Effector CD8-positive, alpha-beta T cell (primary cell): Measurements from ENCODE around the gene PHF20.
"Not testable (repeated sequence)": the region's sequence is repeated elsewhere in the genome, so short reads cannot be mapped to it uniquely, and the experiment has no call there.

Experiments used
- DNase-seq: peaks from one replicate; lab custom pipeline; 2025; lab: John Stamatoyannopoulos, UW
- total RNA-seq, 4 experiments: gene quantifications; one replicate each; lab custom pipeline; 2026; lab: John Stamatoyannopoulos, UW

Gene PHF20
- total RNA-seq: 82.4 to 132 (median 113) reads per million in 4 experiments

DNA sequence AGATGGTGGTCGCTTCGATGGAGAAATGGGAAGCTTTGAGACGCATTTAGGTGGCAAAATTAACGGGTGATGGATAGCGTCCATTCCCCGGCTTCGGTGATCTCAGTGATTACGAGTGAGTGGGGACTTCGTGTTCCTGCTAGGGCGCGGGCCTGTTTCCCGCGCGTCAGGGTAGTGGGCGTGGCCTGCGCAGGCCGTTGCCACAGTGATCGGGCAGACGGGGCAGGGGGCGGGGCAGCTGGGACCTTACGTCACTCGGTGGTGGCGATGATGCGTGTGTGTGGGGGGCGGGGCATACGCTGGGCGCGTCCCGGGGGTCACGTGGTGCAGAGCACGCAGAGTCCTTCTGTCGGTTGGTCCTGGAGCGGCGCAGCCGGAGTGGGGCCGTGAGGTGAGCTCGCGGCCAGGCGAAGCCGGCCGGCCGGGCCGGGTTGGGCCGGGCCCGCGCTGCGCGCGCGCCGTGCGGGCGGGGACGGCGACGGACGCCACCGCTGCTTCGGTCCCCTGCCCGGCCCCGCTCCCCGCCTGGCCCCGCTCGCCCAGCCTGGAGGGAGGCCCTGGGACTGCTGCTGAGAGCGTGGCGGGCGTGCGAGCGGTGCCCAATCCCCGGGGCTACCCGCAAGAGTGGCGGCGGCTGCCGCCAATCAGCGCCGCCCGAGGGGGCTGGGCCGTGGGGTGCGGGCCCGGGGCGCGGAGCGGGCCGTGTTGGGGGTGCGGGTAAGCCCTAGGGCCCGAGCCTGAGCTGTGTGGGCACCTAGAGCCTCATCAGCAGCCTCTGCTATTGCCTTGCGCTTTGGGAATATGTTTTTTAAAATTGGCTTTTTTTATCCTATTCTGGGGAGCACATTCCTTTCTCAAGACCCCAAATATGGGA is at the start of gene PHF20:
TSS of gene PHF20 (plus strand) at position 327 of the 874 bp plus-strand sequence. CDS start 29,508 bp downstream, outside the sequence.
- peak; percentile 99 for DNase-seq

DNA sequence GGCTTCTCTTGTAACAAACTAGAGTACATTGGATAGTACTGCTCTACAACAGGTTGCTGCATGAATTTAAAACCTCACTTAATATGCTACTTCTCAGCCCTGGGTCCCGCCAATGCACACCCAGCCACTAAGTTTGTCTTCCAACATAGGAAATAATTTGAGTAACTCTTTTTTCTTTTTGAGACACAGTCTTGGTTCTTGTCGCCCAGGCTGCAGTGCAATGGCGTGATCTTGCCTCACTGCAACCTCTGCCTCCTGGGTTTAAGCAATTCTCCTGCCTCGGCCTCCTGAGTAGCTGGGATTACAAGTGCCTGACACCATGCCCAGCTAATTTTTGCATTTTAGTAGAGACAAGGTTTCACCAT is 48.6 kb upstream of the PHF20 start:
- not testable (repeated sequence) for DNase-seq

DNA sequence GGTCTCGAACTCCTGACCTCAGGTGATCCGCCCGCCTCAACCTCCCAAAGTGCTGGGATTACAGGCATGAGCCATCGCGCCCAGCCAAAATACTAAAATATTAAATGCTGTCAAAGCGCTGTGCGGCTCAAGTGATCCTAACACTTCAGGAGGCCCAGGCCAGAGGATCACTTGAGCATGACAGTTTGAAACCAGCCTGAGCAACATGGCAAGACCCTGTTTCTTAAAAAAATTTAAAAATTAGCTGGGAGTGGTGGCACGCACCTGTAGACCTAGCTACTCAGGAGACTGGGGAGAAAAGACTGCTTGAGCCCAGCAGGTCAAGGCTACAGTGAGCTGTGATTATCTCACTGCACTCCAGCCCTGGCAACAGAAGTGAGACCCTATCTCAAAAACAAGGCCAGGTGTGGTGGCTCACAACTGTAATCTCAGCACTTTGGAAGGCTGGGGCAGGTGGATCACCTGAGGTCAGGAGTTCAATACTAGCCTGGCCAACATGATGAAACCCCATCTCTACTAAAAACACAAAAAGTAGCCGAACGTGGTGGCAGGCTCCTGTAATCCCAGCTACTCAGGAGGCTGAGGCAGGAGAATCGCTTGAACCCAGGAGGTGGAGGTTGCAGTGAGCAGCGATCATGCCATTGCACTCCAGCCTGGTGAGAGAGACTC is 48.0 kb upstream of the PHF20 start:
- DNase-seq: not testable (repeated sequence)

DNA sequence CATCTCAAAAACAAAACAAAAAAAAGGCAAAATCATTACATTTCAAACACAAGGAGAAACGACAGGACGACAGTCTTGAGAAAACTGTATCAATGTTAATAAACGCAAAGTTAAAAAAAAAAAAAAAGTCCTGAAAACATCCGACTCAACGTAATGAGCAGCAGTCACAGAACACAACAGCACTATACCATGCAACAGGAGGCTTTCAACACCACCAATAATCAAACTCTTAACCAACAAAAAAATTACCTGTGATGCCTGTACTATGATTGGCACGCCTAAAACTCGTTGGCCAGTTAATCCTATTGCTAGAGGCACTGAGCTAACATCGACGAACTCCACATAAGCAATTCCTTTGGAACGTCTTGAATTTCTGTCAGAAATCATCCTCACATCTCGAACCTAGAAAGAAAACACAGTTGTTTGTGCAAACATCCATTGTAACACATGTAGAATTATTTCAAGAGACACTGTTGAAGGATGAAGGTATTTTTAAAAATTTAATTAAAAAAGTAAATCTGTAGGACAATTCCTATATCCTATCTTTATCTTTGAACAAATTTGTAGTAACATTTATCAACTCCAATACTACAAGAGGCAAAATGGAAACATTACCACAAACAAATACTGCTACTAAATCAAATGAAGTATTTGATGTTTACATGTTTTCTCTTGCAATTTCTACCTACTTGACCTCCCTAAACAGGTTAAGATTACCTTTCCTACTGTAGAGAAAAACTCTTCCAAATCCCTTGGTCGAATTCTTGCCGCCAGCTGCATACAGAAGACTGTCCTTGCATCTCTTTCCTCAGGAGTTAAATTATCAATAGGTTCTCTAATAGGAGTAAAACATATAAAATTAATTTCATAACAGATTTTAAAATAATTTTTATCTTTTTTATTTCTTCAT is 47.2 kb upstream of the PHF20 start:
- DNase-seq: no peak

DNA sequence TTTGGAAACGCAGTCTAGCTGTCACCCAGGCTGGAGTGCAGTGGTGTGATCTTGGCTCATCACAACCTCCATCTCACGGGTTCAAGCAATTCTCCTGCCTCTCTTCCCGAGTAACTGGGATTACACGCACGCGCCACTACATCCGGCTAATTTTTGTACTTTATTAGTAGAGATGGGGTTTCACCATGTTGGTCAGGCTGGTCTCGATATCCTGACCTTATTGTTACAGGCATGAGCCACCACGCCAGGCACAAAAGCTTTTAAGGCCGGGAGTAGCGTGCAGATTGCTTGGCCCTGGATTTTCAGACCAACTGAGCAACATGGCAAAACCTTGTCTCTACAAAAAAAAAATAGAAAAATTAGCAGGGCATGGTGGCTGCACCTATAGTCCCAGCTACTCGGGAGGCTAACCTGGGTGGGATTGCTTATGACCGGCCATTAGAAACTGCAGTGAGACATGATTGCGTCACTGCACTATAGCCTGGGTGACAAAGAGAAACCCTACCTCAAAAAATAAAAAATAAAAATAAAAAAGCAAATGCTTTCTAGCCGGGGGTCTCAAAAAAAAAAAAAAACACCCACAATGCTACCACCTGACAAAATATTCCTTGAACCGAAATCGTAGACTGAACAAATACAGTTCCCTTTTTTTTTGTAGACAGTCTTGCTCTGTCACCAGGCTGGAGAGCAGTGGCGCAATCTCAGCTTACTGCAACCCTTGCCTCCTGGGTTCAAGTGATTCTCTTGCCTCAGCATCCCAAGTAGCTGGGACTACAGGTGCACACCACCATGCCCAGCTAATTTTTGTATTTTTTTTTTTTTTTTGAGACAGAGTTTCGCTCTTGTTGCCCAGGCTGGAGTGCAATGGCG is 44.7 kb upstream of the PHF20 start:
- no peak for DNase-seq

DNA sequence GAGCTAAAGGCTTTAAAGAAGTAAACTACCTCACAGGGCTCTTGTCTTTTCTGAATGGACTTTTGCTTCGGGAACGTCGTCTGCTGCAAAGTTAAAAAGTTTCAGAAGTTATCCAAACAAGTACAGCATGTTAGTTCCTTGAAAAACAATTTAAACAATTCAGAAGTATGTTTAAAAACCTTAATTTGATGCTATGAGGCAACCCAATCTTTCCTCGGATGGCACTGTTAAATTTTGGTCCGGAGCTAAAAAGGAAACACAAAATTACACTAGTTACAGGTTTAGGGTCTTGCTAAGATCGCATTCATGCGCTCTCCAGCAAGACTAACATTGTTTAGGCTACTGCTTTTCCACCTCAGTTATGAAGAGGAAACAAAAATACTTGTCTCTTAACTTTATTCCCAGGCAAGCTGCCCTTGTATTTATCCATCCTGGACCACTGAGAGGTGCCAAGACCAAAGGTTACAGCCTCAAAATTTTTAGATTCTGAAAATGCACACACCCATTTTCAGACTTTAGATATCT is 42.5 kb upstream of the PHF20 start:
- no peak for DNase-seq

DNA sequence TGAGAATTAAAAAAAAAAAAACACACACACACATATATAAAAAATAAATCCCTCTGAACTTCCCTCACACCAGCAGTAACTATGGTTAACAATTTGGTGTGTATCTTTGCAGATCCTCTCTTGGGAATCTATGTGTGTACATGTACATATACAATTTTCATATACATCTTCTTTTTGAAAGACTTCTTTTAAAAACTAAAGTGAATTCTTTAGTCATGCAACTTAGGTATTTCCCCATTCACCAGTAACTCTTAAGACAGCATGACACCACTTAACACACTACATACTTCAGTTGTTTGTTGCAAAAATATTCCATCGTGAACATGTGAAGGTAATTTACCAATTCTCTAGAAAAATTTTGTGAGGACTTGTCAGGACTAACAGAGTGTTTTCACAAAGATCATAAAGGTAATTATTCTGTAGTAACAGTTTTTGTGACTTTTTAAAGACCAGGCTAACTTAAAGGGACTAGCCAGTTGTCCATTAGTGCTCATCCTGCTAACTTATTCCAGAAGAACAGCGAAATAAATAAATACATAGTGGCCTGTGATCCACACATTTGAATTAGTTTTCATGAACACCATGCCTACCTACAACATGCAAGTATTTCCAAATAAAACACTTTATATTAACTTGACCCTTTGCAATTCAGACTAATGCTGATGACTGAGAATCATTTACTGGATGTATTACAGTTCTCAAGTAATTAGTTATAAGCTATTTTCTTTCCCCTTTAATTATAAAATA is 41.8 kb upstream of the PHF20 start:
- DNase-seq: no peak

DNA sequence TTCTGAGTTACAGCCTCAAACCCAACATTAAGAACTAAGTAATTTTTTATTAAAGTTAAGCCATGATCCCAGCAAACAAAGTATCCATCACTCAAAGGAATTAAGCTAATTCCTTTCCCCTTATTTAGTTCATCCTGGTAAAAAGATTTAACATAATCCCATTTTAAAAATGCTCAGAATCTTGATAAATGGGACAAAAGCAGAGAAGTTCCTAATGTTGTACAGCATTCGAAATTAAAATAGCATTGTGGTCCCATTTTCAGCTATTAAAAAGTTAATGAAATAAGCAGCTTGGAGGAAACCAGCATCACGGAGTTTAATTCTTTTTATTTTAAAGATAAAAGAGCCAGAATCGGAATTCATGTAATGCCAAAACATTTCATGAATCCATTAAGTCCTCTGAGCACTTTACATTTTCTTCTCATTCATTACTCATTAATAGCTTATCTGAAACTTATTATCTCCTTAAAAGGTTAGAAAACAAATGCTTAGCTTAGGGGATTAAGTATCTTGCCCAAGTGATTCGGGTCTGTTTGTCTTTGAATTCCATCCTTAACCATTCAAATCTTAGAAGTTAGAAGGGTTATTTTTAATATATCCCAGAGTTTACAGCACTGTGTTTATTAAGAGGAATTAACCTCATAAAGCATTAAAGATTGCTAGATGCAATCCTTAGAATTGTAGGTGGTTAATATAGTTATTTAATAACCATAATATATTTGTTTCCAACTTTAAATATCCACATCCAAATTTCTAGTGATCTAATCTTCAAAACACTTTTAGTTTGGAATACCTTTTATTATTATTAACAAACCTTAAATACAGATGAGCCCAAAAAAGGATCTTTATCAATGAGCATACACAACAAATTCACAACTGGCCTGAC is 41.0 kb upstream of the PHF20 start:
- no peak for DNase-seq

DNA sequence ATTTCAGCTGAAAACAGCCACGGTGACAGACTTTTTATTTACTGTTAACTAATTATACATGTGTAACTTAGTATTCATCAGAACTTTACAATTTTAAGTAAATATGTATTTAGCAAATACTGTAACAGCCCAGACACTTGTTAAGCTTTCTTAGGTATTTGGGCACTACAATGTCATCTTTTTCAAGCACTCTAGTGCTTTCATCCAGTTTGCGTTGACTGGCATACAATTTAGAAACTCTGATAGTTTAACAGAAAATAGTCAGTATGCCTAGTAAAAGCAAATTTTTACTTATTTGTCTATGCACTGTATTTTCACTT is 40.4 kb upstream of the PHF20 start:
- DNase-seq: no peak

DNA sequence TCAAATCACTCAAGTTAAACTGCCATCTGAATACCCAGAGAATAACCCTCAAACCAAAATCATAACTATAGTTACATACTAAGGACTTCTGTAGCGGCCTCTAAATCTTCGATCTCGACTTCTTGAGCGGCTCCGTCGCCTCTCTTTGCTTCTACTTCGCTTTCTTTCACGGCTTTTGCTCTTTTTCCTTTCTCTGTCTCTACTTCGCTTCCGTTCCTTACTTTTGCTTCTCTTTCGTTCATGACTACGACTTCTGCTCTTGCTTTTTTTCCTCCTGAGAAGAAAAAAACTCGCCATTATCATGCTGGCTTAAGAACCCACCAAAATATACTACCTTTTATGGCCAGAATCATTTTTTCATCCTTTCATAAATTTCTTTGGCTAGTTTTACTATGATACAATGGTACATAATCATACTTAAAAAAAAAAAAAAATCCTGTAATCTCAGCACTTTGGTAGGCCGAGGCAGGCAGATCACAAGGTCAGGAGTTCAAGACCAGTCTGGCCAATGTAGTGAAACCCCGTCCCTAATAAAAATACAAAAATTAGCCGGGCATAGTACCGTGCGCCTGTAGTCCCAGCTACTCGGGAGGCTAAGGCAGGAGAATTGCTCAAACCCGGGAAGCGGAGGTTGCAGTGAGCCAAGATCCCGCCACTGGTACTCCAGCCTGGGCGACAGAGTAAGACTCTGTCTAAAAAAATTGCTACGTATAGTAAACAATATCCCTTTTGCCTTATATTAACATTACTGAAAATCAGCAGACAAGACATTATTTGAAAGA is 39.8 kb upstream of the PHF20 start:
- DNase-seq: no peak

DNA sequence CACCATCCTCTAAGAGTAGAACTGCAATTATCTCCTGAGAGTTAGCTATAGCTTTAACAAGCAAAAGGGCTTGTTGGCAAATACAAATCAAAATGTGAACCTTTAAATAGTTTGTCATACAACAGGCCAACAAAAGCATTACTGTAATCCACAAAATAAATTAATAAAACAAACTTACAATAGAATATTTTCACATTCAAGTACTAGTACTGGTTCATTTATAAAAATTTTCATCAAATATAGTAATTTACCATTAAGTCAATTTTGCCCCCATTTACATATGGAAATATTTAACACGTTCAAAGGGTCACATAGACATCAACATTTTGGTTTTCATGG is 39.2 kb upstream of the PHF20 start:
- DNase-seq: no peak

DNA sequence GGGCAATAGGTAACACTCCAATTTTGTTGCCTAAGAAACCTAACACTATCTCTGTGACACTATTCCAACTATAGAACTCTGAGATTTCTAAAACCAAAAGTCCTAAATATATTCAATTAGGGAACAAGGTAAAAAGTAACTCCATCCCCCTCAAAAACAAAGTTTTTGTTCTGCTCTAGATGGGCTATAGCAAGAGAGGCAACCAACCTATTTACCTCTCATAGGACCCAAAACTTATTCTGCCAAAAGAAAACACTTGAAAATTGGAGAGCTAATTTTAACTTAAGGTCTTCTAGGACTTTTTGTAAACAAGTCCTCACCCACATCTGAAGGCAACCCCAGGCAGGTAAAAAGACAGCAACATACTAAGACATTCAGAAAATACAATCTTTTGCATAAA is 37.4 kb upstream of the PHF20 start:
- DNase-seq: no peak

DNA sequence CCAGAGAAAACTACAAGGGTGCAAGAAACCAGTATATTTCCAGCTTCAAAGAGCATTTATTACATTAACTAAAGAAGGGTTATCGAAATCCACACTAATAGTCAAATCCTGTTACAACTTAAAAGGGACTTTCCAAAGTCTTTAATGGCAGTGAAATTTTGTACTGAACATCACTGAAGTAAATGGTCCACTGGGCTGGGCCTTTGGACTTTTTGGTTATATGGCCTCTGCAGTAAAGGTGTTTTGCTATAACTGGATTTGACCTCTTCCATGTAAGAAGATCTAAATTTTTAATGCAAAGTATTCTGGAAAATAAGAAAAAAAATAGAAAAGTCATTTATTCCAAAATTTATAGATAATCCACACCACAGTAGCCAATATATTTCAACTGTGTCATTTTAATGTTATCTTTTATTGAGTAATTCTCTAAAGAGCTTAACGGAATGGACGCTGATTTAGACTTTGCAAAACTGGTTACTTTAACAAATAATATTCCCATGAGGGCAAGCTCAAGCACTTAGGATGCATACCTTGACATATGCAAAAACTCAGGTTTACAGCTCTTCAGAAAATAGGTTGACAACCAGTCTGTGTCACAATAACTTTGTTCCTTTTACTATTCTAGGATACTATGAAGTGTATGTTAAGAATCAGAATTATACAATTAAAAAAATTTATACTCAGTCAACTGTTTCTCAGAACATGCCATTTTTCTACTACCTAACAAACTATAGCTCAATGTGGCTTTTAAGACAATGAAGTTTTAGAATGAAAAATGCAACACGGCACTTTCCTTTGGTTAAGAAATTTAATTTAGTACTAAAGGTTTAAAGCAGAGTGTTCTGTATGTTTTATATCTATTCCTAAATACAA is 36.8 kb upstream of the PHF20 start:
- no peak for DNase-seq

DNA sequence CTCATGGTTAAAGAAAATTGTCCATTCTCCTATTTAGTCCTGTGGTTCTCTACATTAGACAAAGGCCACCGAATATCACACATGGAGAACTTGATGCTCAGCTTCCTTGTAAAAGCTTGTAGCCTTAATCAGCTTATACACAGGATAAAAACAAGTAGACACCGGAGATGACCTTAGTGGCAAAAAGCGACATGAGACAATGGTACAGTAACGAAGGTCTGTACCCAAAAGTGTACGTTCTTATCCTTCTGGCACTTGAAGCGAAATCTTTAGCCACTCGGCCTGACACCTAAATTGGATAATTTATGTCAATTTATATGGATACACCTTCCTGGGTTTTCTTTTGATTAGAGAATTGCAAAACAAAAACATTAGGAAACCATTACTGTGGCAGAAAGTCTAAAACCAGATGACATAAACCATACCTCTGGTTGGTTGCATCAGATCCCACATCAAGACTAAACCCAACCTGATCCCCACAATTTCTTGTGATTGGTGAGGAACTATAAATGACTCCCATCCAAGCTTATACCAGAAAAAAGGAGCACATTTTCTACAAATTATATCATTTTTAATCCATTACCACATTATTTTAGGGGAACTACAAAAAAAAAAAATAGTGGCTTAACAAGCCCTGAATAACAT is 35.9 kb upstream of the PHF20 start:
- DNase-seq: no peak

DNA sequence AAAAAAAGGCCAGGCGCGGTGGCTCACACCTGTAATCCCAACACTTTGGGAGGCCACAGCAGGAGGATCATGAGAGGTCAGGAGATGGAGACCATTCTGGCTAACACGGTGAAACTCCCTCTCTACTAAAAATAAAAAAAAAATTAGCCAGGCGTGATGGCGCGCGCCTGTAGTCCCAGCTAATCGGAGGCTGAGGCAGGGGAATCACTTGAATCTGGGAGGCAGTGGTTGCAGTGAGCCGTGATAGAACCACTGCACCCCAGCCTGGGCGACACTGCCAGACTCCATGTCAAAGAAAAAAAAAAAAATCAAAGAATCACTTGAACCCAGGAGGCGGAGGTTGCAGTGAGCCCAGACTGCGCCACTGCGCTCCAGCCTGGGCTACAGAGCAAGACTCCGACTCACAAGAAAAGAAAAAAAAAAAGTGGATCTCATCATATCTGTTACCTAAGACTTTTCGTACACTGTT is 33.9 kb upstream of the PHF20 start:
- no peak for DNase-seq

DNA sequence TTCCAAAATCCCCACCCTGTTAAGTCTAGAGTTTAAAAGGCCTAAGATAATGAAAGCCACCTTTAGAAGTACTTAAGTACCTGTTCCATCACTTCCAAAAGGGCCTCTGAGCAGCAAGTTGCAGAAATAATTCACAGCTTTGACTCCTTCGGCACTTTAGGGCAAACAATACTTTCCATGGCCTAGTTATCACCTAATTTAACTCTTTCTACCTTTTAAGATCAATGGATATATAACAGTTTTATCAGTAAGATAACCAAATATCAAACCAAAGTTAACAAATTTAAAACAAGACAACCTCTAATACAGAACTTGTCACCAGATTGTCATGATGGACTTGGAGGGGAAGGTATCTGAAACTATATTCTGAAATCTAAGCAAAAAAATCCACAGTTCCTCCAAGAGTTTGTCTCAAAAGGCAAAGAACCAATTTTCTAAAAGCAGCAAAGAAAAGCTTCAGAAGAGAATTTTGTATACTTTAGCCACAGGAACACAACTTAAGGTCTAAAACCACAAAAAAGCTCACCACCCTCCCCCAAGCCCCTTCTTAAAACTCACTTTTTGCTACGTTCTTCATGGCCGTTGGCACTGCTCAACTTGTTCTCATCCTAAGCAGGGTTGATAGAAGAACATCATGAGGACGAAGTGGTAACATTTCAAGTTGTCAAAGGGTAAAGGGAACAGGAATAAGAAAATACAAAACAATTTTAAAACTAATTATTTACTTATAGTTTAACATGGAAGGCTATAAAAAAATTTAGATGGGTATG is 33.2 kb upstream of the PHF20 start:
- no peak for DNase-seq
